Astrocyte (in vitro differentiated cells and primary cell): ENCODE results near the gene ZCCHC3.

Experiments
- CTCF ChIP-seq: IDR thresholded peaks from 2 replicates; pipeline ENCODE4 v1.5.1; 2011; ENCODE audit warnings: low read depth, mild to moderate bottlenecking, inconsistent platforms, low read length, moderate library complexity; ENCODE audit not compliant: insufficient read depth
- EZH2 ChIP-seq: IDR thresholded peaks from 2 replicates; pipeline ENCODE4 v1.6.1; 2012; ENCODE audit warnings: mild to moderate bottlenecking, low read length, inconsistent platforms; ENCODE audit not compliant: insufficient read depth

DNA sequence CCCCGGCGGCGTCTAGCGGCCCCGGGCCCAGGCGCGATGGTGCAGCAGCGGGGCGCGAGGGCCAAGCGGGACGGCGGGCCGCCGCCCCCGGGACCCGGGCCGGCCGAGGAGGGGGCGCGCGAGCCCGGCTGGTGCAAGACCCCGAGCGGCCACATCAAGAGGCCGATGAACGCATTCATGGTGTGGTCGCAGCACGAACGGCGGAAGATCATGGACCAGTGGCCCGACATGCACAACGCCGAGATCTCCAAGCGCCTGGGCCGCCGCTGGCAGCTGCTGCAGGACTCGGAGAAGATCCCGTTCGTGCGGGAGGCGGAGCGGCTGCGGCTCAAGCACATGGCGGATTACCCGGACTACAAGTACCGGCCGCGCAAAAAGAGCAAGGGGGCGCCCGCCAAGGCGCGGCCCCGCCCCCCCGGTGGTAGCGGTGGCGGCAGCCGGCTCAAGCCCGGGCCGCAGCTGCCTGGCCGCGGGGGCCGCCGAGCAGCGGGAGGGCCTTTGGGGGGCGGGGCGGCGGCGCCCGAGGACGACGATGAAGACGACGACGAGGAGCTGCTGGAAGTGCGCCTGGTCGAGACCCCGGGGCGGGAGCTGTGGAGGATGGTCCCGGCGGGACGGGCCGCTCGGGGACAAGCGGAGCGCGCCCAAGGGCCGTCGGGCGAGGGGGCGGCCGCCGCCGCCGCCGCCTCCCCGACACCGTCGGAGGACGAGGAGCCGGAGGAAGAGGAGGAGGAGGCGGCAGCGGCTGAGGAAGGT lies 28.7 kb downstream of the ZCCHC3 start:
- TF ChIP-seq CTCF: no peak
- no peak for TF ChIP-seq EZH2
